Measurements from ENCODE around the gene UBAP1. TPM values are rescaled to one million over a fixed set of nuclear protein-coding genes. Genes with fewer than 3 reads are reported as not detected.

The UBAP1 gene
- total RNA-seq, 2 donors from 2014 or later: 38.3 to 72.2 TPM

- Histone ChIP-seq H3K36me3 (no peaks in the 10 kb centered on the region), H3K9me3 (no peaks in the 10 kb centered on the region), H3K4me1 (replicated peaks) (no peaks in the 10 kb centered on the region), H3K27me3 (replicated peaks; ENCODE audit: insufficient read depth) (no peaks in the 10 kb centered on the region), H3K27ac (no peak overlapping the region), H3K4me3 (no peak overlapping the region)
- DNase-seq (ENCODE audit: low spot score): no peak
- WGBS: 82% methylated on average over 5 of the region's 5 CpGs
- TF ChIP-seq POLR2AphosphoS5 (IDR thresholded peaks at IDR 0.05): no peak
- peak in 2 of 4 experiments; percentile 8 to 10 for TF ChIP-seq CTCF (IDR thresholded peaks at IDR 0.05)
- intact Hi-C loops (cut with DNase I): no loop called here
Observed at GRCh38 chr9:34139477-34140146, 39.2 kb upstream of the UBAP1 start.

GRCh38 chr9:34140853-34141252 lies 38.0 kb upstream of the UBAP1 start:
- TF ChIP-seq POLR2AphosphoS5 (IDR thresholded peaks at IDR 0.05) (no peak), POLR2A (IDR thresholded peaks at IDR 0.05) (no peak), CTCF (IDR thresholded peaks at IDR 0.05) (no peak)
- Histone ChIP-seq H3K9me3 (no peaks in the 10 kb centered on the region), H3K27me3 (replicated peaks; ENCODE audit: insufficient read depth) (no peaks in the 10 kb centered on the region), H3K36me3 (no peaks in the 10 kb centered on the region), H3K4me1 (replicated peaks) (no peaks in the 10 kb centered on the region), H3K27ac (no peak overlapping the region), H3K4me3 (no peak overlapping the region)
- DNase-seq (ENCODE audit: low spot score): no peak
- intact Hi-C loops (cut with DNase I): no loop called here
- WGBS: 87% methylated on average over 2 of the region's 2 CpGs

- WGBS: 85% methylated on average over 2 of the region's 2 CpGs
- DNase-seq (ENCODE audit: low spot score): no peak
- H3K4me3 ChIP-seq: no peak overlapping the region
- H3K27ac ChIP-seq: no peak overlapping the region
- H3K36me3 ChIP-seq: no peaks in the 10 kb centered on the region
- H3K4me1 ChIP-seq (replicated peaks): no peaks in the 10 kb centered on the region
- TF ChIP-seq CTCF (IDR thresholded peaks at IDR 0.05) (no peak), POLR2AphosphoS5 (IDR thresholded peaks at IDR 0.05) (no peak), POLR2A (IDR thresholded peaks at IDR 0.05) (no peak)
- H3K27me3 ChIP-seq (replicated peaks; ENCODE audit: insufficient read depth): no peaks in the 10 kb centered on the region
- H3K9me3 ChIP-seq: no peaks in the 10 kb centered on the region
- intact Hi-C loops (cut with DNase I): no loop called here
Observed at GRCh38 chr9:34143116-34143515, 35.7 kb upstream of the UBAP1 start.

GRCh38 chr9:34145165-34145564 lies 33.7 kb upstream of the UBAP1 start:
- Histone ChIP-seq H3K27ac (no peak overlapping the region), H3K27me3 (replicated peaks; ENCODE audit: insufficient read depth) (no peaks in the 10 kb centered on the region), H3K4me3 (no peak overlapping the region), H3K4me1 (replicated peaks) (no peaks in the 10 kb centered on the region), H3K36me3 (no peaks in the 10 kb centered on the region), H3K9me3 (no peaks in the 10 kb centered on the region)
- no peak for DNase-seq (ENCODE audit: low spot score)
- WGBS: 59% methylated on average over 3 of the region's 3 CpGs
- TF ChIP-seq POLR2AphosphoS5 (IDR thresholded peaks at IDR 0.05) (no peak), CTCF (IDR thresholded peaks at IDR 0.05) (no peak), POLR2A (IDR thresholded peaks at IDR 0.05) (no peak)
- intact Hi-C loops (cut with DNase I): no loop called here

- Histone ChIP-seq H3K4me3 (no peak overlapping the region), H3K27me3 (replicated peaks; ENCODE audit: insufficient read depth) (no peaks in the 10 kb centered on the region), H3K27ac (no peak overlapping the region), H3K4me1 (replicated peaks) (no peaks in the 10 kb centered on the region), H3K9me3 (no peaks in the 10 kb centered on the region), H3K36me3 (no peaks in the 10 kb centered on the region)
- DNase-seq (ENCODE audit: low spot score): no peak
- 84% methylated on average over 4 of the region's 4 CpGs for WGBS
- TF ChIP-seq POLR2A (IDR thresholded peaks at IDR 0.05) (no peak), POLR2AphosphoS5 (IDR thresholded peaks at IDR 0.05) (no peak), CTCF (IDR thresholded peaks at IDR 0.05) (no peak)
- intact Hi-C loops (cut with DNase I): no loop called here
Observed at GRCh38 chr9:34151398-34151797, 27.4 kb upstream of the UBAP1 start.

All from prostate gland (tissue), 2 donors.